GM23338 (cell line): ENCODE results near the gene RAD50. TPM values are rescaled to one million over a fixed set of nuclear protein-coding genes. Genes with fewer than 3 reads are reported as not detected.
"Not testable (repeated sequence)": the region's sequence is repeated elsewhere in the genome, so short reads cannot be mapped to it uniquely, and the experiment has no call there.

ENCODE experiments used
- ATAC-seq: fragments of 200-7000 bp; cut with Tn5 transposase; 3 replicates; pipeline ENCODE4 v1.9.1; 2020
- DNase-seq: peaks from one replicate; pipeline ENCODE4 v3.0.0-alpha.2; 2015; ENCODE audit warnings: low spot score
- H2AFZ ChIP-seq: fragments of 200-600 bp; sonication (generic); 2 replicates; pipeline ENCODE4 v1.8.0; 2016; ENCODE audit warnings: antibody characterized with exemption, mild to moderate bottlenecking, moderate library complexity
- H3F3A ChIP-seq: fragments of 200-600 bp; sonication (generic); replicated peaks from 2 replicates; pipeline ENCODE4 v1.8.0; 2017; ENCODE audit warnings: antibody characterized with exemption, mixed run types, low read depth
- H3K27ac ChIP-seq: fragments of 200-600 bp; sonication (generic); 2 replicates; pipeline ENCODE4 v1.6.1; 2016; ENCODE audit warnings: low read depth
- H3K27me3 ChIP-seq: fragments of 200-600 bp; sonication (generic); 2 replicates; pipeline ENCODE4 v1.8.0; 2016; ENCODE audit warnings: mild to moderate bottlenecking, mixed run types, moderate library complexity; ENCODE audit not compliant: insufficient read depth
- H3K36me3 ChIP-seq: fragments of 200-600 bp; sonication (generic); 2 replicates; pipeline ENCODE4 v1.8.0; 2016; ENCODE audit warnings: mild to moderate bottlenecking; ENCODE audit not compliant: insufficient read depth
- H3K4me1 ChIP-seq: fragments of 200-600 bp; sonication (generic); 2 replicates; pipeline ENCODE4 v1.8.0; 2016; ENCODE audit warnings: mild to moderate bottlenecking, moderate library complexity; ENCODE audit not compliant: insufficient read depth
- H3K4me2 ChIP-seq: fragments of 200-600 bp; sonication (generic); 2 replicates; pipeline ENCODE4 v1.7.1; 2017; ENCODE audit warnings: mixed run types
- H3K4me3 ChIP-seq: fragments of 200-600 bp; sonication (generic); 2 replicates; pipeline ENCODE4 v1.6.1; 2016; ENCODE audit warnings: mixed run types
- H3K79me2 ChIP-seq: fragments of 200-600 bp; sonication (generic); replicated peaks from 2 replicates; pipeline ENCODE4 v1.8.0; 2017; ENCODE audit warnings: mild to moderate bottlenecking; ENCODE audit not compliant: insufficient read depth
- H3K9me2 ChIP-seq: fragments of 200-600 bp; sonication (generic); 2 replicates; pipeline ENCODE4 v1.8.0; 2017; ENCODE audit not compliant: insufficient read depth
- H4K20me1 ChIP-seq: fragments of 200-600 bp; sonication (generic); replicated peaks from 2 replicates; pipeline ENCODE4 v1.8.0; 2017; ENCODE audit warnings: mild to moderate bottlenecking; ENCODE audit not compliant: insufficient read depth
- H3K27ac Mint-ChIP-seq: 2 replicates; pipeline ENCODE4 v1.8.0; 2020; ENCODE audit warnings: inconsistent platforms, mild to moderate bottlenecking, moderate library complexity, mixed read lengths
- H3K27me3 Mint-ChIP-seq: 3 replicates; pipeline ENCODE4 v1.8.0; 2022; ENCODE audit warnings: low read depth, mild to moderate bottlenecking, moderate library complexity, mixed read lengths, inconsistent platforms; ENCODE audit not compliant: insufficient read depth, poor library complexity
- H3K36me3 Mint-ChIP-seq: 3 replicates; pipeline ENCODE4 v1.8.0; 2021; ENCODE audit warnings: low read depth, mild to moderate bottlenecking, inconsistent platforms, moderate library complexity, mixed read lengths
- H3K4me1 Mint-ChIP-seq: 3 replicates; pipeline ENCODE4 v1.8.0; 2020; ENCODE audit warnings: mild to moderate bottlenecking, inconsistent platforms, mixed read lengths
- H3K4me3 Mint-ChIP-seq: 3 replicates; pipeline ENCODE4 v1.8.0; 2021; ENCODE audit warnings: moderate library complexity, mild to moderate bottlenecking, inconsistent platforms, mixed read lengths
- H3K9me3 Mint-ChIP-seq: 3 replicates; pipeline ENCODE4 v1.8.0; 2020; ENCODE audit warnings: moderate library complexity, mild to moderate bottlenecking, inconsistent platforms, mixed read lengths
- CREB1 ChIP-seq: fragments of 250-450 bp; sonication (Bioruptor Pico); IDR thresholded peaks from 2 replicates; pipeline ENCODE4 v1.5.0; 2020; ENCODE audit warnings: low read depth, mild to moderate bottlenecking, moderate library complexity
- CTCF ChIP-seq, 2 experiments: fragments of 200-600 bp in 1 of 2; sonication (generic) in 1 of 2; conservative IDR thresholded peaks; 2 replicates each; pipeline versions ENCODE4 v1.5.1 to v1.6.1; 2016 to 2017; ENCODE audit warnings: antibody characterized with exemption in 2 of 2, low read depth in 2 of 2, mild to moderate bottlenecking in 2 of 2, moderate library complexity in 1 of 2
- EZH2 ChIP-seq: fragments of 200-600 bp; sonication (generic); IDR thresholded peaks from one replicate; pipeline ENCODE4 v1.8.0; 2017; ENCODE audit warnings: antibody characterized with exemption, mild to moderate bottlenecking, low read depth; ENCODE audit not compliant: unreplicated experiment
- JUNB ChIP-seq: IDR thresholded peaks from one replicate; pipeline ENCODE4 v1.6.1; 2016; ENCODE audit warnings: antibody characterized with exemption; ENCODE audit not compliant: unreplicated experiment
- ZNF462 ChIP-seq: fragments of 250-450 bp; sonication (Bioruptor Pico); IDR thresholded peaks from 2 replicates; pipeline ENCODE4 v1.5.0; 2020; ENCODE audit warnings: mild to moderate bottlenecking, moderate library complexity
- polyA plus RNA-seq: library from polyadenylated mRNA; unstranded; fragments of >200 nt; fragmentation: Nextera tagmentation; extraction: Ambion mirVana; gene quantifications from 2 replicates; pipeline ENCODE4 v1.2.1, GENCODE V29; 2016
- total RNA-seq: library from RNA; depleted of rRNA; stranded (reverse); fragments of >200 nt; shearing (Covaris generic); gene quantifications from 2 replicates; pipeline ENCODE4 v1.2.3, GENCODE V29; 2014

Gene RAD50
- total and polyA plus RNA-seq, 2 experiments from 2014 or later, result 27.0 to 52.2 TPM

- Histone ChIP-seq H3K4me1 (no peaks in the 10 kb centered on the region), H3K79me2 (no peaks in the 10 kb centered on the region), H3K27me3 (no peaks in the 10 kb centered on the region), H3F3A (no peaks in the 10 kb centered on the region), H3K9me2 (no peaks in the 10 kb centered on the region), H3K36me3 (no peaks in the 10 kb centered on the region), H4K20me1 (no peaks in the 10 kb centered on the region), H3K4me3 (no peak overlapping the region), H3K27ac (no peak overlapping the region), H2AFZ (no peak overlapping the region), H3K4me2 (no peak overlapping the region)
- Mint-ChIP-seq H3K36me3 (no peaks in the 10 kb centered on the region), H3K9me3 (no peaks in the 10 kb centered on the region), H3K27ac (no peak overlapping the region), H3K4me1 (no peaks in the 10 kb centered on the region), H3K27me3 (peaks cover 6% of the 10 kb centered on the region), H3K4me3 (no peak overlapping the region)
- ATAC-seq (no peak), DNase-seq (no peak)
- TF ChIP-seq EZH2, result no peak
- no peak for TF ChIP-seq ZNF462 (CRISPR knock-in tag)
- no peak for TF ChIP-seq CREB1 (CRISPR knock-in tag)
- no peak for TF ChIP-seq CTCF (conservative IDR thresholded peaks at IDR 0.05; ENCODE audit: low read depth in 2 of 2)
- TF ChIP-seq JUNB, result no peak
Measured at GRCh38 chr5:132547269-132547668, 9.5 kb upstream of the RAD50 start.

- H3K36me3 ChIP-seq, H3K4me1 Mint-ChIP-seq, H3K4me3 ChIP-seq, H3K4me2 ChIP-seq, DNase-seq, H3F3A ChIP-seq, ATAC-seq, H3K27ac ChIP-seq, H3K4me1 ChIP-seq, H3K9me3 Mint-ChIP-seq, H3K79me2 ChIP-seq, H3K9me2 ChIP-seq, H4K20me1 ChIP-seq, H2AFZ ChIP-seq, H3K27me3 Mint-ChIP-seq, H3K36me3 Mint-ChIP-seq, H3K4me3 Mint-ChIP-seq, H3K27ac Mint-ChIP-seq, H3K27me3 ChIP-seq: not testable (repeated sequence)
Measured at GRCh38 chr5:132548834-132549233, 7.9 kb upstream of the RAD50 start.
